ENCODE measurements around the gene FPR1.

Gene FPR1

DNA sequence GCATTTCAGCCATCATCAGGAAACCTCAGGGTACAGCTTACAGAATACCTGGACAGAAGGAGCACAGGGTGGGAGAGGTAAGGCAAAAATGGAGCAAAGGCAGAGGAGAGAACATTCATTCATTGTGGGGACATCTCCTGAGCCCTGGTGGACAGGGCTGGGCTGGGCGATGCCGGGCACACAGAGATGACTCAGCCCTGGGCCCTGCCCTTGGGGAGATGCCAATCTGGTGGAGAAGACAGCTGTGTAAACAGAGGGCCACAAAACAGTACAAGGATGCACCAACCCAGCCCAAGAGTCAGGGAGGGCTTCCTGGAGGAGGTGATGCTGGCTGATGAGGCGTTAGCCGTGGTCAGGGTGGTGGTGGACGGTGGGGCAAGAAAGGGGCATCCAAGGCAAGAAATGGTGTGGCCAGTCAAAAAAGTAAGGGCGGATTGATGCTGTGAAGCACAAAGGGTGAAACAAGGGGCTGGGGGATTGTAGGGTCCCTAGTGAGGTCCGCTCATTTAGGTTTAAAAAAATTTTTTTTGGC, 24.3 kb downstream of the FPR1 start:
- TF ChIP-seq, protein P1, sequence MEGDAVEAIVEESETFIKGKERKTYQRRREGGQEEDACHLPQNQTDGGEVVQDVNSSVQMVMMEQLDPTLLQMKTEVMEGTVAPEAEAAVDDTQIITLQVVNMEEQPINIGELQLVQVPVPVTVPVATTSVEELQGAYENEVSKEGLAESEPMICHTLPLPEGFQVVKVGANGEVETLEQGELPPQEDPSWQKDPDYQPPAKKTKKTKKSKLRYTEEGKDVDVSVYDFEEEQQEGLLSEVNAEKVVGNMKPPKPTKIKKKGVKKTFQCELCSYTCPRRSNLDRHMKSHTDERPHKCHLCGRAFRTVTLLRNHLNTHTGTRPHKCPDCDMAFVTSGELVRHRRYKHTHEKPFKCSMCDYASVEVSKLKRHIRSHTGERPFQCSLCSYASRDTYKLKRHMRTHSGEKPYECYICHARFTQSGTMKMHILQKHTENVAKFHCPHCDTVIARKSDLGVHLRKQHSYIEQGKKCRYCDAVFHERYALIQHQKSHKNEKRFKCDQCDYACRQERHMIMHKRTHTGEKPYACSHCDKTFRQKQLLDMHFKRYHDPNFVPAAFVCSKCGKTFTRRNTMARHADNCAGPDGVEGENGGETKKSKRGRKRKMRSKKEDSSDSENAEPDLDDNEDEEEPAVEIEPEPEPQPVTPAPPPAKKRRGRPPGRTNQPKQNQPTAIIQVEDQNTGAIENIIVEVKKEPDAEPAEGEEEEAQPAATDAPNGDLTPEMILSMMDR (IDR thresholded peaks at IDR 0.05; ENCODE audit: extremely low read depth, insufficient read depth, missing control alignments) = no peak
- in situ Hi-C loops (cut with MboI; ENCODE audit: low pct_unique_long_range_greater_than_20kb, low sequenced_read_pairs, unreplicated experiment) = no loop called here
- DNase-seq (ENCODE audit: low spot score) = no peak

DNA sequence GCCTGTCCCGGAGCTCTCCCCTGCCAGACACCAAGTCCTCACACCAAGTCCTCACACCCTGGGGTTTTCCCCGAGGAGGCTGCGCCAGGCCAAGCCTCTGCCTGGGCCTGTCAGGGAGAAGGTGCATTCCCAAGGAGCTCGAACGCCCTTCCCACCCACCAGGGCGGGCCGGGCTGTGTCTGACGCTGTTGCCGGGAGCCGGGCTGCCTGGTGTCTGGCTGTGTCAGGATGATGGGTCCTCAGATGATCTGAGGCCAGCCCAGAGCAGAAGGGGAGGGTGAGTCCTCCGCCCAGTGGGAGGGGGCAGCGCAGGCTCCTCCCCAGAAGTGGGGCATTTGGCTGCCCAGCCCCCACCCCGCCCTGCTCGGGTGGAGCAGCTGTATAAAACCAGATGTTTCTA, 25.6 kb downstream of the FPR1 start:
- in situ Hi-C loops (cut with MboI; ENCODE audit: low pct_unique_long_range_greater_than_20kb, low sequenced_read_pairs, unreplicated experiment) = no loop called here
- TF ChIP-seq, protein P1 (IDR thresholded peaks at IDR 0.05; ENCODE audit: extremely low read depth, insufficient read depth, missing control alignments) = no peak
- DNase-seq (ENCODE audit: low spot score) = no peak

DNA sequence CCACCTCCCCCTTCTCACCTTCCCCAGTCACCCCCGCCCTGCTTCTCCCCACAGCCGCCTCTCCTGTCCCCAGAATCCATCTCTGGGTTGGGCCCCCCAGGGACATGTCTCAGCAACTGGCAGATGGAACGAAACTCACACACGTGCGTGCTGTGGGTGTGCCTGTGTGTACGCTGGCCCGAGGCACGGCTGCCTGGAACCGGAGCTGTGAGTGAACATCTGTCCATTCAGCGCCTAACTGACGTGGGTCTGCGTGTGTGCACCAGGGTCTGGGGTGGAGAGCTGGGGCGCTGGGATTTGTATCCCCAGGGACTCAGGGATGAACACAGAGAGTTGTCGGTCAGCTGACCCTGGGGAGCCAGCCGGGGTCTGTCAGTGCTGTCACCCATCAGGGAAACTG, 27.1 kb downstream of the FPR1 start:
- no peak for DNase-seq (ENCODE audit: low spot score)
- in situ Hi-C loops (cut with MboI; ENCODE audit: low pct_unique_long_range_greater_than_20kb, low sequenced_read_pairs, unreplicated experiment) = no loop called here
- TF ChIP-seq, protein P1 (IDR thresholded peaks at IDR 0.05; ENCODE audit: extremely low read depth, insufficient read depth, missing control alignments) = no peak

DNA sequence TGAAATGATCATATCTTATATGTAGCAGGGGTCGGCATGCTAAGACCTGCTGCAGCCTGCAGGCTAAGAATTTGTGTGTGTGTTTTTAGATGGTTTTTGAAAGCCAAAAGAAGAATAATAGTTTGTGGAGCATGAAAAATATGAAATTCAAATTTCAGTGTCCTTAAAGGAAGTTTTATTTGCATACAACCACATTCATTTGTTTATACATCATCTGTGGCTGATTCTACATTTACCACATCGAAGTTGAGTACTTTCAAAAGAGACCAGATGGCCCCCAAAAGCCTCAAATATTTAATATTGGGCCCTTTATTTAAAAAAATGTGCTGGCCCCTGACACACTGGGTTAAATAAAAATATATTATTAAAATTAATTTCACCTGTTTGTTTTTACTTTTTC, 29.2 kb downstream of the FPR1 start:
- in situ Hi-C loops (cut with MboI; ENCODE audit: low pct_unique_long_range_greater_than_20kb, low sequenced_read_pairs, unreplicated experiment) = no loop called here
- TF ChIP-seq, protein P1 (IDR thresholded peaks at IDR 0.05; ENCODE audit: extremely low read depth, insufficient read depth, missing control alignments) = no peak
- DNase-seq (ENCODE audit: low spot score) = no peak

DNA sequence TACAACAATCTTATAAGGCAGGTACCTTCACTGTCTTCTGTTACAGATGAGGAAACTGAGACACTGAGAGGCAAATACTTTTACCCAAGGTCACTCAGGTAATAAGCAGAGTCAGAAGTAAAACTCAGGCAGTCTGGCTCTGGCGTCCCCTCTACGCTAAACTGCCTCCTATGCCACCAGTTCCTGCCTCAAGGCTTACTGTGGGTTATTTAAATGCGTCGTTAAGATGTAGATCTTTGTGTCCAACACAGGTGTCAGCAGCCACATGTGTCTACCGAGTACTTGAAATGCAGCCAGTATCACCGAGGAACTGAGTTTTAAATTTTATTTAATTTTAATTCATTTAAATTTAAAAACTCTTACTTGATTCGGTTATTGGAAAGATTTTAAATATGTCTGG, 29.8 kb downstream of the FPR1 start:
- DNase-seq (ENCODE audit: low spot score) = no peak
- in situ Hi-C loops (cut with MboI; ENCODE audit: low pct_unique_long_range_greater_than_20kb, low sequenced_read_pairs, unreplicated experiment) = no loop called here
- TF ChIP-seq, protein P1 (IDR thresholded peaks at IDR 0.05; ENCODE audit: extremely low read depth, insufficient read depth, missing control alignments) = no peak

DNA sequence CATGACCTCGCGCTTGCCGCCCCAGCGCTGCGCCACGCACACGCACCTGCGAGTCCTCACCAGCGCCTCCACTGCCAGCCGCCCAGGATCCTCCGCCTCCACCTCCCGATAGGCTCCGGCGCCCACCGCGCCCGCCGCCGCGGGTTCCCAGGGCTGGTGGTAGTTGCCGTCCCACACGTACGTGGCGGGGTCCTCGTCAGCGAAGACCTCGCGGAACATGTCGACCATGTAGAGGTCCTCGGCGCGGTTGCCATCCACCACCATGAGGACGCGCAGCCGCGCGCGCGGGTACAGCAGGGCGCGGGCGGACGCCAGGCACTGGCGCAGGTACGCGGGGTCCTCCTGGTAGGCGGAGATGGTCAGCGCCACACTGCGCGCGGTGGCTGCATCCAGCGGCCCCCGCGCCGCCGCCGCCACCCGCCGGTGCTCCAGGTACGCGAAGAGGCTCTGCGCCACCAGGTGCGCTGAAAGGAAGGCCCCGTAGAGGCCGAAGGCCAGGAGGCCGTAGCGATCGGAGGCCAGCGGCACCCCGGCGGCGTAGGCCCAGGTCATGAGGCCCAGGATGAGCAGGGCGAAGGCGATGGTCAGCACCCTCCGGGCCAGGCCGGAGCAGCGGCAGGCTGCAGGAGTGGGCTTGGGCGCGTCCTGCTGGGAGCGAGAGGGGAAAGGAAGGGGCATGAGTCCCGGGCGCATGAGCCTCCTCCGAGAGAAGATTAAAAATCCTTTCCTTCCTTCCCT, 32.3 kb downstream of the FPR1 start:
- no peak for DNase-seq (ENCODE audit: low spot score)
- in situ Hi-C loops (cut with MboI; ENCODE audit: low pct_unique_long_range_greater_than_20kb, low sequenced_read_pairs, unreplicated experiment) = no loop called here

More for the DNA sequence above, 32.3 kb downstream of the FPR1 start:
- TF ChIP-seq, protein P1 (IDR thresholded peaks at IDR 0.05; ENCODE audit: extremely low read depth, insufficient read depth, missing control alignments) = no peak

All from GM13977 (cell line).